ENCODE data around the gene ASZ1.

DNA sequence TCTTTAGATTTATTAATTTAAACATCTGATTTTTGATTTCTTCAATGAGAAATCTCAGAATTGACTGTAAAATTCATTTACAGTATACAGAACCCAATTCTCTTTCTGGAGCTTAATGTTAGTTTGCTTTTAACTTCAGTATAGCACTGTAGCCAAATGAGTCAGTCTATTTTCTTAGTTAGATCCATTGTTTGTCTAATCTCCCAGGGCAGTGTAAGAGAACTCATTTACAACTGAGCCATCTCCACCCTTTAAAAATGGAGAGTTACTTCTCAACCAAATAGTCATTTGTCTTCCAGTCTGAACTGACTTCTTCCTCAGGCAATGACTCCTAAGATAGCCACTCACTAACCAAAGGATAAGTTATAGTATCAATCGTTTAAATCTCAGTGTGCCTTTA lies 101.5 kb downstream of the ASZ1 start:
- TF ChIP-seq, protein P1, sequence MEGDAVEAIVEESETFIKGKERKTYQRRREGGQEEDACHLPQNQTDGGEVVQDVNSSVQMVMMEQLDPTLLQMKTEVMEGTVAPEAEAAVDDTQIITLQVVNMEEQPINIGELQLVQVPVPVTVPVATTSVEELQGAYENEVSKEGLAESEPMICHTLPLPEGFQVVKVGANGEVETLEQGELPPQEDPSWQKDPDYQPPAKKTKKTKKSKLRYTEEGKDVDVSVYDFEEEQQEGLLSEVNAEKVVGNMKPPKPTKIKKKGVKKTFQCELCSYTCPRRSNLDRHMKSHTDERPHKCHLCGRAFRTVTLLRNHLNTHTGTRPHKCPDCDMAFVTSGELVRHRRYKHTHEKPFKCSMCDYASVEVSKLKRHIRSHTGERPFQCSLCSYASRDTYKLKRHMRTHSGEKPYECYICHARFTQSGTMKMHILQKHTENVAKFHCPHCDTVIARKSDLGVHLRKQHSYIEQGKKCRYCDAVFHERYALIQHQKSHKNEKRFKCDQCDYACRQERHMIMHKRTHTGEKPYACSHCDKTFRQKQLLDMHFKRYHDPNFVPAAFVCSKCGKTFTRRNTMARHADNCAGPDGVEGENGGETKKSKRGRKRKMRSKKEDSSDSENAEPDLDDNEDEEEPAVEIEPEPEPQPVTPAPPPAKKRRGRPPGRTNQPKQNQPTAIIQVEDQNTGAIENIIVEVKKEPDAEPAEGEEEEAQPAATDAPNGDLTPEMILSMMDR (conservative IDR thresholded peaks at IDR 0.05; ENCODE audit: low read length): no peak
- no peak for TF ChIP-seq EZH2phosphoT487 (IDR thresholded peaks at IDR 0.05; ENCODE audit: borderline replicate concordance, low read depth, low read length)

Measured in OCI-LY7 (cell line).